Rectal smooth muscle tissue (tissue), 1 donor: Measurements from ENCODE around the gene COMMD4.
"Not testable (repeated sequence)": the region's sequence is repeated elsewhere in the genome, so short reads cannot be mapped to it uniquely, and the experiment has no call there.

ENCODE experiments used
- H3K27ac ChIP-seq: one replicate; pipeline ENCODE4 v1.7.0; 2013; ENCODE audit warnings: low read depth, low read length, inconsistent platforms
- H3K27me3 ChIP-seq: one replicate; pipeline ENCODE4 v1.7.0; 2013; ENCODE audit warnings: low read length; ENCODE audit not compliant: control insufficient read depth, insufficient read depth
- H3K36me3 ChIP-seq: one replicate; pipeline ENCODE4 v1.7.0; 2013; ENCODE audit warnings: low read length; ENCODE audit not compliant: control insufficient read depth, insufficient read depth
- H3K4me1 ChIP-seq: one replicate; pipeline ENCODE4 v1.7.0; 2013; ENCODE audit warnings: low read length; ENCODE audit not compliant: control insufficient read depth, insufficient read depth
- H3K4me3 ChIP-seq: one replicate; pipeline ENCODE4 v1.7.0; 2013; ENCODE audit warnings: low read length
- H3K9ac ChIP-seq: one replicate; pipeline ENCODE4 v1.7.0; 2013; ENCODE audit warnings: low read length

COMMD4 gene

DNA sequence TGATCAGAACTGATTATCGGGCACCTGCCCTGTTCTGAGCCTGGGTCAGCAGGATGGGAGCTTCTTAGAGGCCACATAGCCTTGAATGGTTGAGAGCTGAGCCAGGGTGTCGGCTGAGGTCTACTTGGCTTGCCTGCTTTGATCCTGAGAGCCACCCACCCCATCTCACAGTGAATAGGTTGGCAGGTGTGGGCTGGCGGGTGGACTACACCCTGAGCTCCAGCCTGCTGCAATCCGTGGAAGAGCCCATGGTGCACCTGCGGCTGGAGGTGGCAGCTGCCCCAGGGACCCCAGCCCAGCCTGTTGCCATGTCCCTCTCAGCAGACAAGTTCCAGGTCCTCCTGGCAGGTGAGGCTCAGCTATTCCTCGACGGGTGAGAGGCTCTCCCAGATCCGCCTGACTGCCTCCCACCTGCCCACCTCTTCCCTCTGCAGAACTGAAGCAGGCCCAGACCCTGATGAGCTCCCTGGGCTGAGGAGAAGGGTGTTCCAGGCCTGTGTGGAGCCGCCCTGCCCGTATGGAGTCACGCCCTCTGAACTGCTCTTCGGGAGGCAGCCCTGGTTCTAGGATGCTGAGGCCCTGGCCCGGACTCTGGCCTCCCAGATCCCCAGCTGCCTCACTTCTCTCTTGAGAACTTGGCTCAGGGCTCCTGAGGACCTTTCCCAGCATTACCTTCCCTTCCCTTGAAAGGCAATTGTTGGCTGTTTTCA lies 3.8 kb downstream of the COMMD4 start:
- no peak overlapping the region for H3K27ac ChIP-seq
- H3K36me3 ChIP-seq = peaks cover 4% of the 10 kb centered on the region
- H3K9ac ChIP-seq = no peak overlapping the region
- peaks cover 8% of the 10 kb centered on the region for H3K4me1 ChIP-seq
- no peaks in the 10 kb centered on the region for H3K27me3 ChIP-seq
- no peak overlapping the region for H3K4me3 ChIP-seq

DNA sequence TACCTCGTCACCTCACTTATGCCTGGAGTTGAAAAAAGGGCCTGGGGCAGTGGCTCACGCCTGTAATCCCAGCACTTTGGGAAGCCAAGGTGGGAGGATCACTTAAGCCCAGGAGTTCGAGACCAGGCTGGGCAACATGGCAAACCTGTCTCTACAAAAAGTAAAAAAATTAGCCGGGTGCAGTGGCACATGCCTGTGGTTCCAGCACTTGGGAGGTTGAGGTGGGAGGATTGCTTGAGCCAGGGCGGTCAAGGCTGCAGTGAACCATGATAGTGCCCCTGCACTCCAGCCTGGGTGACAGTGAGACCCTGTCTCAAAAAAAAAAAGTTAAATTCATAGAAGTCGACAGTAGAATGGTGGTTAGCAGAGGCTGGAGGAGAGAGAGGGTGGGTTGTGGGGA lies 6.4 kb downstream of the COMMD4 start:
- Histone ChIP-seq H3K4me1 (no peaks in the 10 kb centered on the region), H3K9ac (no peak overlapping the region), H3K36me3 (peaks cover 4% of the 10 kb centered on the region), H3K4me3 (no peak overlapping the region), H3K27me3 (no peaks in the 10 kb centered on the region), H3K27ac (no peak overlapping the region)

DNA sequence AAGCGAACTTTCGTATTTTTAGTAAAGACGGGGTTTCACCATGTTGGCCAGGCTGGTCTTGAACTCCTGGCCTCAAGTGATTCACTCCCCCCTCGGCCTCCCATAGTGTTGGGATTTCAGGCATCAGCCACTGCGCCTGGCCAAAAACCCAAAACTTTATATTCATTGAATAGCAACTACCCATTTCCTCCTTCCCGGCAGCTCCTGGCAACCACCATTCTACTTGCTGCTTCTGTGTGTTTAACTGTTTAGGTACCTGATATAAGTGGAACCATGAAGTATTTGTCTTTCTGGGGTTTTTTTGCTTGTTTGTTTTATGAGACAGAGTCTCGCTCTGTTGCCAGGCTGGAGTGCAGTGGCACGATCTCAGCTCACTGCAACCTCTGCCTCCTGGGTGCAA lies 8.1 kb downstream of the COMMD4 start:
- H3K4me1 ChIP-seq, H3K27me3 ChIP-seq, H3K27ac ChIP-seq, H3K36me3 ChIP-seq, H3K9ac ChIP-seq, H3K4me3 ChIP-seq: not testable (repeated sequence)

DNA sequence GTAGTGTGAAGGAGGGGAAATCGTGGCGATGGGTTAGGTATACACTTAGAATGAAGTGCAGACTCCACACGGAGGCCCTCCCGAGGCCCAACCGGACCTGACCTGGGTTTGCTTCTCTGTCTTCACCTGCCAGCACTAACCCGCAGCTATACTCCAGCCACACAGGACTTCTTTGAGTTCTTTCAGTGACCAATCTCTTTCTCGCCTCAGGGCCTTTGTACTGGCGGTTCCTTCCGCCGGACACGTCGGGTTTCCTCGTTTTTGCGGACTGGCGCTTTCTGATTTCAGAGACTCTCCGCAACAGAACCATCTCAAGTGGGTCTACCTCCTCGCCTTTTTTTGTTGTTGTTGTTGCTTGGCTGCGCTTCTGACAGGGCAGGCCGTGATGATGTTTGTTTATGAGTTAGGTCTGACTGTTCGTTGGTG lies 10.9 kb downstream of the COMMD4 start, which contains the start of gene NEIL1:
TSS of gene NEIL1 (plus strand) at position 244 of the 426 bp plus-strand sequence. CDS start 1,867 bp downstream, outside the sequence.
- H3K9ac ChIP-seq = peak within 1 kb of the TSS; percentile 60
- H3K4me3 ChIP-seq = peak within 1 kb of the TSS; percentile 95
- no peak within 1 kb of the TSS for H3K27ac ChIP-seq
- peaks cover 8% of the 10 kb centered on the region for H3K4me1 ChIP-seq
- H3K27me3 ChIP-seq = no peaks in the 10 kb centered on the region
- H3K36me3 ChIP-seq = no peaks in the 10 kb centered on the region

DNA sequence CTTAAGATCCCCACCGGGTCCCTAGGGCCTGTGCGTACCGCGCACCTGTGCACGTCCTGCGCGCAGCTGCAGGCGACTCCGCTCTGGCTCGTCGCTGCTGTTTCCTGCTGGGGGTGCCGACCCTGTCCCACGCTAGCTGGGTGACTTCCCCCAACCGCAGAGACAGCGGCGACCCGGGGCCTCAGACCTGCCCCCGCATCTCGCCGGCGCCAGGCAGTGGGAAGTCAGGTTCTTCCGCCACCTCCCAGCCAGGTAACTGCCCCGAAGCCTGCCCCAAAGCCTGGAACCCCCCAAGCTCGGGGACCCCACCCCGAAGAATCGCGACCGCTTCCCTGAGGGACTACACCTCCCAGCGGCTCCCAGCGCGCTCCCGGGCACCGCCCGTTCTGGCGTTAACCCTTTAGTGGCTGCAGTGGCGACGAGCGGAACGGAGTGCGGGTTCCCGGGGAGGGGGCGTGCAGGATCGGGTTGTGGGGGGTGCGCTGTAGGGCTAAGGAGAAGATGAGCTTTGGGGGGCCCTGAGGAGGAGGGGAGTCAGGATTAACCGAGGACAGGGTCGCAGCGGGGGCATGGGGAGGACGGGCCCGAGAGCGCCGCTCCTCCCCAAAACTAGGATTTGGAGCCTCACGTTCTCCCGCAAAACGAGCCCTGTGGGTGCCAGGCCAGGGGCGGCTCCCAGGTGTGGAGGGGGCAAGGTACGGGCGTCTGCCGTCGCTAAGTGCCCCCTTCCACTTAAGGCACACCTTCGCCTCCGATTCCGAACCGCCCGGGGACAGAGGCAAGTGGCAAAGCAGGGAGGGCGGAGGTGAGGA lies 11.6 kb downstream of the COMMD4 start:
- H3K36me3 ChIP-seq = no peaks in the 10 kb centered on the region
- H3K27ac ChIP-seq = no peak overlapping the region
- peak overlapping the region; percentile 60 for H3K9ac ChIP-seq
- H3K4me3 ChIP-seq = peak overlapping the region; percentile 95
- H3K4me1 ChIP-seq = peaks cover 8% of the 10 kb centered on the region
- no peaks in the 10 kb centered on the region for H3K27me3 ChIP-seq

DNA sequence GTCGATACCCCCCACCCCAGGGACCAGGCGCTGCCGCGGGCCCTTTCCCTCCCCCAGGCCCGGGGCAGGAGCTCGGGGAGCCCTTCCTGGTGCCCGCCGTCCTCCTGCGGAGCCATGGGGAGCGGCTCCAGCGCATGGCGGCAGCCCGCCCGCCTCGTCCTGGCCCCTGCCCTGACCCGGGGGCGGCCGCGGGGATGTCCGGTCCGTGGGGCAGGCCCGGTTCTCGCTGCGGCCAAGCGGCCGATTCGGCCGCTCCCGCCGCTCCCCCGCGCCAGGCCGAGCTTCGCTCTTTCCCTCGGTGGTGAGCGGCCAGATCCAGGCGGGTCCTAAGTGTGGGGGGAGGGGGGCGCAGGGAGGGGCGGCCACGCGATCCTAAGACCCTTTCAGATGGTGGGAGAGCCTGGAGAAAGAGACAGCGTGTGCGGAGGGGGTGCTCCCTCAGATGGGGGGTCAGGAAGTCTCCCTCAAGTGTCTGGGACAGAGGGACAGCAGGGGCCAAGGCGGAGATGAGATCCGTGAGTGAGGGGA lies 12.2 kb downstream of the COMMD4 start:
- Histone ChIP-seq H3K36me3 (no peaks in the 10 kb centered on the region), H3K4me1 (peaks cover 8% of the 10 kb centered on the region), H3K27me3 (no peaks in the 10 kb centered on the region), H3K27ac (no peak overlapping the region), H3K4me3 (peak overlapping the region; percentile 95), H3K9ac (peak overlapping the region; percentile 59)

DNA sequence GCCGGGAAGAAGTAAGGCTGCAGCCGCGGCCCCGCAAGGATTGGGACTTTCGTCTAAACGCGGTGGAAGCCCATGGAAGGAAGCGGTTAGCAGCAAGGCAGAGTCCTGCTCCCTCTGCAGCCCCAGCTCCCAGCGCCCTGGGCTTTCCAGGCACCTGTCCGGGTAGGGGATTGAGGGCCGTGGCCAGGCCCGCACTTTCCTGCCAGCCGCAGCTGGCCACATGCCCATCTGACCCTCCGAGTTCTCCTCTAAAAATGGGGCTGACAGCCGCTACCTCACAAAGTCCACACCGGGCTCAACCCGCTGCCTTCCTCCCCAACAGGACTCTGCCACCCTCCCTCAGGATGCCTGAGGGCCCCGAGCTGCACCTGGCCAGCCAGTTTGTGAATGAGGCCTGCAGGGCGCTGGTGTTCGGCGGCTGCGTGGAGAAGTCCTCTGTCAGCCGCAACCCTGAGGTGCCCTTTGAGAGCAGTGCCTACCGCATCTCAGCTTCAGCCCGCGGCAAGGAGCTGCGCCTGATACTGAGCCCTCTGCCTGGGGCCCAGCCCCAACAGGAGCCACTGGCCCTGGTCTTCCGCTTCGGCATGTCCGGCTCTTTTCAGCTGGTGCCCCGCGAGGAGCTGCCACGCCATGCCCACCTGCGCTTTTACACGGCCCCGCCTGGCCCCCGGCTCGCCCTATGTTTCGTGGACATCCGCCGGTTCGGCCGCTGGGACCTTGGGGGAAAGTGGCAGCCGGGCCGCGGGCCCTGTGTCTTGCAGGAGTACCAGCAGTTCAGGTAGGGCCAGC lies 12.9 kb downstream of the COMMD4 start:
- peak overlapping the region; percentile 95 for H3K4me3 ChIP-seq
- no peaks in the 10 kb centered on the region for H3K36me3 ChIP-seq
- peak overlapping the region; percentile 49 for H3K9ac ChIP-seq
- H3K4me1 ChIP-seq = peaks cover 8% of the 10 kb centered on the region
- H3K27me3 ChIP-seq = no peaks in the 10 kb centered on the region
- no peak overlapping the region for H3K27ac ChIP-seq

DNA sequence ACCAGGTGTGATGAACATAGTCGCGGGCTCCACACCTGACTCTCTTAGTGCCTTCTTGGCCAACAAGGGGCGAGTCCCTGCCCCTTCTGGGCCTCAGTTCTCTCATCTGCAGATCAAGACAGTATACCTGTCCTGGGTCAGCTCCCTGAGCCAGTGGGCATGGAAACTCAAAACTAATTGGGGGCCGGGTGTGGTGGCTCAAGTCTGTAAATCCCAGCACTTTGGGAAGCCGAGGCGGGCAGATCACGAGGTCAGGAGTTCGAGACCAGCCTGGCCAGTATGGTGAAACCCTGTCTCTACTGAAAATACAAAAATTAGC lies 13.4 kb downstream of the COMMD4 start:
- H3K27me3 ChIP-seq, H3K27ac ChIP-seq, H3K9ac ChIP-seq, H3K4me1 ChIP-seq, H3K4me3 ChIP-seq, H3K36me3 ChIP-seq: not testable (repeated sequence)

DNA sequence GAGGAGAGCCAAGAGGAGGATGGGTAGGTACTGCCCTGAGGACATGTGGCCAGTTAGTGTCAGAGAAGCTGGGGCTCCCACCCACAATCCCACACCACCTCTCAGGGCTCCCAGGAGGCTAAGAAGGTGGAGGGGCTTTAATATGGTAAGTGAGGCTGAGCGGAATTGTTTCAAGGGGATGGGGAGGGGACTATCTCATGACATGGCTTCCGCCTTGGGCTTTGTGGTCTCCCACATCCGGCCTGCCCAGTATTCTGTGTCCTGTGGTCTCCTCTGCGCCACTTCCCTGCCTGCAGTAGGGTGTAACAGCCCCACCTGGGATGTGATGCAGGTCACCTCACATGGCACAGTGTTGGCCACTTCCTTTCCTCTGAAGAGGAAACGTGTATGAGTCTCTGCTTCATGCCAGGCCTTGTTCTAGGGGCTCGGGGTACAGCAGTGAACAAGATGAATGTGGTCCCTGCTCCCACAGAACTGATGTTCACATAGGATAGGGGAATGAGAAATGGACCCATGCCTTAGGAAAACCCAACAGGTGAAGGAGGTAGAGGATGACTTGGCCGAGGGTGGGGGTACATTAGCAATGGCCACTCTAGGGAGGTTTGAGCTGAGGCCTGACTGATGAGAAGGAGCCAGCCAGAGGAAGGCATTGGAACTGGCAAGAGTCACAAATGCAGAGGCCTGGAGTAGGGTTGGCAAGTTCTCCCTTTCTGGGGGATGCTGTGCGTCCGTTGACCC lies 14.2 kb downstream of the COMMD4 start:
- no peak overlapping the region for H3K9ac ChIP-seq
- no peaks in the 10 kb centered on the region for H3K36me3 ChIP-seq
- H3K4me3 ChIP-seq = no peak overlapping the region
- peaks cover 8% of the 10 kb centered on the region for H3K4me1 ChIP-seq
- H3K27ac ChIP-seq = no peak overlapping the region
- no peaks in the 10 kb centered on the region for H3K27me3 ChIP-seq

DNA sequence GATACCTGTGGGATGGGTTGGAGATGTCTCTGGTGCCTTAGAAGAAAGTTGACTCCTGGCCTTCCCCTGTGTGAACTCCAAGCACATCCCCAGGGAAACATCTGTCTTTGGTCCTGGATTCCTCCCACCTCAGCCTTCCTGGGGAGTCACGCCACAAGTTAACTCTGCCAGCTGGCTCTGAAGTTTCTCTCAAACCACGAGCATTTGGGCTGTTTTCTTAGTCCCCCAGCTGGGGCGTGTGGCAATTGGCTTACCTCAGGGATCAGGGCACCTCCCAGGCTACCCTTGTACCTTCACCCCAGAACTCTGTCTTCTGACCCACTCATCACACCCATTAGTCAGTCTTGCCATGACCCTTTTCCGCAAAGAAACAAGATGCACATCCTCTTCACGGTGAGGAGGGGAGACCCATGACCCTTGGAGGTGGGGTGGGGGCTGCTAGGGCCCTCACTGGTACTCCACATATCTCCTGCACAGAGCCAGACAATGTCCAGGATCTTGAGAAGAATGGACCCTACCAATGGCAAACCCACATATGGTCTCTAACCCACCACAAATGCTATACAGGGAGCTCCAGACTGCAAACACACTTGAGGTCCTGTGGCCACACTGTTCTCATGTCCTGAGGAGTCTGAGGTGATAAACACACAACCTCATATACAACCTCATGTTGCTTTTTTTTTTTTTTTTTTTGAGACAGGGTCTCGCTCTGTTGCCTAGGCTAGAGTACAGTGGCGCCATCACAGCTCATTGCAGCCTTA lies 14.9 kb downstream of the COMMD4 start:
- no peak overlapping the region for H3K9ac ChIP-seq
- H3K36me3 ChIP-seq = peaks cover 2% of the 10 kb centered on the region
- H3K4me3 ChIP-seq = no peak overlapping the region
- H3K4me1 ChIP-seq = peaks cover 8% of the 10 kb centered on the region
- H3K27ac ChIP-seq = no peak overlapping the region
- H3K27me3 ChIP-seq = no peaks in the 10 kb centered on the region
